ENCODE measurements around the gene WTIP.

- TF ChIP-seq CTCF (IDR thresholded peaks at IDR 0.05) (no peak), EZH2 (IDR thresholded peaks at IDR 0.05) (no peak), EZH2phosphoT487 (IDR thresholded peaks at IDR 0.05) (no peak)
Observed at GRCh38 chr19:34489175-34489574, 7.6 kb downstream of the WTIP start.
